Spleen (tissue), 11 donors: Measurements from ENCODE around the gene TCHH. TPM values are rescaled to one million over a fixed set of nuclear protein-coding genes. Genes with fewer than 3 reads are reported as not detected.

Experiments used
- DNase-seq: peaks from one replicate; pipeline ENCODE4 v3.0.0-alpha.2; 2020
- H3K27ac ChIP-seq, 8 donors: fragments of 200-600 bp; sonication (generic) in 7 of 8; 1 replicate in 4 of 8; 2 replicates in 4 of 8; pipeline versions ENCODE4 v1.5.0 to v1.8.0; 2016 to 2021; ENCODE audit warnings: inconsistent platforms in 4 of 8, mild to moderate bottlenecking in 4 of 8, moderate library complexity in 1 of 8
- H3K27me3 ChIP-seq, 7 donors: fragments of 200-600 bp; sonication (generic) in 6 of 7; replicated peaks in 1 of 7; 1 replicate in 4 of 7; 2 replicates in 3 of 7; pipeline versions ENCODE4 v1.5.0 to v1.8.0; 2016 to 2021; ENCODE audit warnings: inconsistent platforms in 3 of 7, mild to moderate bottlenecking in 1 of 7
- H3K36me3 ChIP-seq, 6 donors: fragments of 200-600 bp; sonication (generic) in 5 of 6; 1 replicate in 4 of 6; 2 replicates in 2 of 6; pipeline versions ENCODE4 v1.5.0 to v1.8.0; 2016 to 2021; ENCODE audit warnings: inconsistent platforms in 2 of 6
- H3K4me1 ChIP-seq, 6 donors: fragments of 200-600 bp; sonication (generic) in 5 of 6; 1 replicate in 3 of 6; 2 replicates in 3 of 6; pipeline versions ENCODE4 v1.5.0 to v1.8.0; 2016 to 2021; ENCODE audit warnings: inconsistent platforms in 3 of 6
- H3K4me3 ChIP-seq, 8 donors: fragments of 200-600 bp; sonication (generic) in 7 of 8; 1 replicate in 4 of 8; 2 replicates in 4 of 8; pipeline versions ENCODE4 v1.5.0 to v1.8.0; 2016 to 2021; ENCODE audit warnings: inconsistent platforms in 4 of 8, mild to moderate bottlenecking in 4 of 8, moderate library complexity in 2 of 8
- H3K9me3 ChIP-seq, 8 donors: fragments of 200-600 bp; sonication (generic) in 7 of 8; 1 replicate in 4 of 8; 2 replicates in 4 of 8; pipeline versions ENCODE4 v1.5.0 to v1.8.0; 2016 to 2021; ENCODE audit warnings: inconsistent platforms in 4 of 8
- POLR2A ChIP-seq, 3 donors: fragments of 450-650 bp; IDR thresholded peaks; one replicate each; pipeline ENCODE4 v1.5.1; 2017; ENCODE audit warnings: antibody characterized with exemption in 3 of 3, mild to moderate bottlenecking in 1 of 3
- POLR2AphosphoS5 ChIP-seq, 3 donors: sonication (generic); formaldehyde crosslinking; IDR thresholded peaks; one replicate each; pipeline ENCODE4 v1.5.1; 2017; ENCODE audit warnings: antibody characterized with exemption in 3 of 3
- WGBS, 5 donors: extraction: QIAGEN DNeasy Blood & Tissue Kit in 3 of 5; methylation state at CpG; one replicate each; pipeline versions ENCODE4 v1.1.5 to v1.1.7; 2013 to 2018; 5-methylcytosine and 5-hydroxymethylcytosine counted together
- intact Hi-C: fragments of 100-400 bp; cut with DNase I; formaldehyde crosslinking; loops from one replicate; pipeline ENCODE4 v1.15.0; 2023; ENCODE audit warnings: low total_unique reads
- polyA plus RNA-seq, 3 donors: library from polyadenylated mRNA; stranded (reverse); fragments of 200-250 nt; gene quantifications; one replicate each; pipeline ENCODE4 v1.2.1, GENCODE V29; 2013
- total RNA-seq, 7 donors: library from RNA; depleted of rRNA in 3 of 7; stranded (reverse); fragments of >200 nt in 3 of 7; fragmentation: NEBNext Ultra II Directional in 4 of 7; extraction: Animal tissue kit (Norgen Biotek cat#: 25700) in 4 of 7; gene quantifications; one replicate each; pipeline versions ENCODE4 v1.1.0 to v1.2.1, GENCODE V29; 2016 to 2021
- TF ChIP-seq, protein P1 (sequence below), 11 experiments: fragments of 200-600 bp in 7 of 11; fragments of 450-650 bp in 4 of 11; sonication (generic) in 4 of 11; IDR thresholded peaks in 8 of 11; conservative IDR thresholded peaks in 3 of 11; 1 replicate in 7 of 11; 2 replicates in 4 of 11; pipeline versions ENCODE4 v1.4.0 to v1.8.0; 2016 to 2021; ENCODE audit warnings: antibody characterized with exemption in 11 of 11, inconsistent platforms in 4 of 11, mild to moderate bottlenecking in 1 of 11
- donor health status: healthy with polysubstance abuse.
- donor health status: DM: no; HTN: no; CAD: no; lungs with moderate emphysema.
- donor health status: DM: no; HTN: no; CAD: no.
- donor health status: Bipolar disorder and iron deficiency.
- donor health status: healthy.
- donor health status: DM: no; HTN: no; CAD: no.
- donor health status: DM: yes; HTN: yes; CAD: no.

Gene TCHH
- total and polyA plus RNA-seq, 10 donors = 0.24 to 9.6 (median 2.1) TPM

GRCh38 chr1:152111515-152111968, 3.7 kb downstream of the TCHH start:
- Histone ChIP-seq H3K4me3 (peak overlapping the region; percentile 5 to 68 (median 46)), H3K9me3 (peaks cover 0 to 22% (median 0%) of the 10 kb centered on the region in 8 donors), H3K36me3 (no peaks in the 10 kb centered on the region), H3K4me1 (peaks cover 22 to 62% (median 51%) of the 10 kb centered on the region in 6 donors), H3K27ac (no peak overlapping the region), H3K27me3 (peaks cover 0 to 100% (median 90%) of the 10 kb centered on the region in 7 donors)
- 0 to 2% (median 1%) methylated on average over 35 to 44 of the region's 44 CpGs for WGBS, 5 donors
- intact Hi-C loops = no loop called here
- TF ChIP-seq POLR2A (IDR thresholded peaks at IDR 0.05) = no peak
- TF ChIP-seq, protein P1, sequence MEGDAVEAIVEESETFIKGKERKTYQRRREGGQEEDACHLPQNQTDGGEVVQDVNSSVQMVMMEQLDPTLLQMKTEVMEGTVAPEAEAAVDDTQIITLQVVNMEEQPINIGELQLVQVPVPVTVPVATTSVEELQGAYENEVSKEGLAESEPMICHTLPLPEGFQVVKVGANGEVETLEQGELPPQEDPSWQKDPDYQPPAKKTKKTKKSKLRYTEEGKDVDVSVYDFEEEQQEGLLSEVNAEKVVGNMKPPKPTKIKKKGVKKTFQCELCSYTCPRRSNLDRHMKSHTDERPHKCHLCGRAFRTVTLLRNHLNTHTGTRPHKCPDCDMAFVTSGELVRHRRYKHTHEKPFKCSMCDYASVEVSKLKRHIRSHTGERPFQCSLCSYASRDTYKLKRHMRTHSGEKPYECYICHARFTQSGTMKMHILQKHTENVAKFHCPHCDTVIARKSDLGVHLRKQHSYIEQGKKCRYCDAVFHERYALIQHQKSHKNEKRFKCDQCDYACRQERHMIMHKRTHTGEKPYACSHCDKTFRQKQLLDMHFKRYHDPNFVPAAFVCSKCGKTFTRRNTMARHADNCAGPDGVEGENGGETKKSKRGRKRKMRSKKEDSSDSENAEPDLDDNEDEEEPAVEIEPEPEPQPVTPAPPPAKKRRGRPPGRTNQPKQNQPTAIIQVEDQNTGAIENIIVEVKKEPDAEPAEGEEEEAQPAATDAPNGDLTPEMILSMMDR (IDR thresholded peaks at IDR 0.05 in 8 of 11, conservative IDR thresholded peaks at IDR 0.05 in 3 of 11) = no peak
- TF ChIP-seq POLR2AphosphoS5 (IDR thresholded peaks at IDR 0.05) = no peak
- DNase-seq = peak; percentile 58

GRCh38 chr1:152110860-152111514, 4.3 kb downstream of the TCHH start:
- Histone ChIP-seq H3K27ac (no peak overlapping the region), H3K36me3 (no peaks in the 10 kb centered on the region), H3K9me3 (peaks cover 0 to 22% (median 0%) of the 10 kb centered on the region in 8 donors), H3K4me3 (peak overlapping the region; percentile 5 to 68 (median 46)), H3K4me1 (peaks cover 22 to 62% (median 51%) of the 10 kb centered on the region in 6 donors), H3K27me3 (peaks cover 0 to 100% (median 90%) of the 10 kb centered on the region in 7 donors)
- DNase-seq = peak; percentile 78
- 1 to 2% (median 1%) methylated on average over 60 of the region's 60 CpGs for WGBS, 5 donors
- intact Hi-C loops = no loop called here
- TF ChIP-seq POLR2AphosphoS5 (IDR thresholded peaks at IDR 0.05) (no peak), POLR2A (IDR thresholded peaks at IDR 0.05) (no peak)
- TF ChIP-seq, protein P1 (IDR thresholded peaks at IDR 0.05 in 8 of 11, conservative IDR thresholded peaks at IDR 0.05 in 3 of 11) = no peak

- Histone ChIP-seq H3K4me1 (peaks cover 22 to 62% (median 51%) of the 10 kb centered on the region in 6 donors), H3K9me3 (peaks cover 0 to 22% (median 0%) of the 10 kb centered on the region in 8 donors), H3K36me3 (no peaks in the 10 kb centered on the region), H3K27ac (no peak overlapping the region), H3K27me3 (peaks cover 0 to 100% (median 91%) of the 10 kb centered on the region in 7 donors), H3K4me3 (peak overlapping the region; percentile 5 to 68 (median 46))
- 2 to 4% (median 2%) methylated on average over 29 to 31 of the region's 31 CpGs for WGBS, 5 donors
- TF ChIP-seq POLR2A (IDR thresholded peaks at IDR 0.05) = no peak
- no peak for TF ChIP-seq POLR2AphosphoS5 (IDR thresholded peaks at IDR 0.05)
- TF ChIP-seq, protein P1 (IDR thresholded peaks at IDR 0.05 in 8 of 11, conservative IDR thresholded peaks at IDR 0.05 in 3 of 11) = no peak
- intact Hi-C loops = no loop called here
- peak; percentile 78 for DNase-seq
Observed at GRCh38 chr1:152110365-152110859, 4.8 kb downstream of the TCHH start.

GRCh38 chr1:152109998-152110294, 5.3 kb downstream of the TCHH start:
- Histone ChIP-seq H3K9me3 (peaks cover 0 to 22% (median 0%) of the 10 kb centered on the region in 8 donors), H3K27ac (no peak overlapping the region), H3K4me3 (peak overlapping the region in 7 of 8 donors; percentile 35 to 68 (median 47)), H3K4me1 (peaks cover 22 to 62% (median 51%) of the 10 kb centered on the region in 6 donors), H3K36me3 (no peaks in the 10 kb centered on the region), H3K27me3 (peaks cover 0 to 100% (median 91%) of the 10 kb centered on the region in 7 donors)
- WGBS, 5 donors = 7 to 17% (median 10%) methylated on average over 15 of the region's 15 CpGs
- intact Hi-C loops = no loop called here
- TF ChIP-seq POLR2A (IDR thresholded peaks at IDR 0.05) (no peak), POLR2AphosphoS5 (IDR thresholded peaks at IDR 0.05) (no peak)
- TF ChIP-seq, protein P1 (IDR thresholded peaks at IDR 0.05 in 8 of 11, conservative IDR thresholded peaks at IDR 0.05 in 3 of 11) = no peak
- no peak for DNase-seq
